K562 (cell line): ENCODE measurements around the gene THG1L. TPM values are rescaled to one million over a fixed set of nuclear protein-coding genes. Genes with fewer than 3 reads are reported as not detected.

Experiments
- ATAC-seq: fragments of 200-7000 bp; cut with Tn5 transposase; 3 replicates; pipeline ENCODE4 v1.9.1; 2020; ENCODE audit warnings: moderate library complexity
- BruUV-seq: library from RNA; stranded (reverse); fragments of 400-500 nt; replicated peaks from 2 replicates; lab custom pipeline; 2021; lab: Mats Ljungman, UMichigan
- CTCF ChIA-PET: fragments of 300-600 bp; formaldehyde crosslinking; extraction: SDS; loops from one replicate; lab custom pipeline; 2021; ENCODE audit warnings: low intra/inter-chr PET ratio; lab: Yijun Ruan, JAX
- POLR2A ChIA-PET: fragments of 300-600, 350-650 bp; sonication (Branson Sonifier 250); formaldehyde crosslinking; extraction: SDS; loops from one replicate; lab custom pipeline; 2021; ENCODE audit warnings: antibody characterized with exemption, inconsistent platforms; lab: Yijun Ruan, JAX
- DNase-seq, 4 experiments: peaks; one replicate each; pipeline versions ENCODE4 v3.0.0 to v3.0.0-alpha.2; 2011 to 2018; ENCODE audit warnings: low spot score in 3 of 4, mixed read lengths in 3 of 4; ENCODE audit errors: extremely low read depth in 1 of 4
- FAIRE-seq: peaks from 2 replicates; lab custom pipeline; 2011; peaks lifted over from hg19 to GRCh38; lab: Jason Lieb, UNC
- H2AFZ ChIP-seq: 2 replicates; pipeline ENCODE4 v1.6.0; 2011; ENCODE audit warnings: low read depth, low read length, control low read depth, inconsistent platforms
- H3K27ac ChIP-seq: fragments of 200-600 bp; 3 replicates; pipeline ENCODE4 v1.8.0; 2011; ENCODE audit warnings: low read depth, mild to moderate bottlenecking, control low read depth, inconsistent platforms, low read length, moderate library complexity, mixed read lengths; ENCODE audit errors: extremely low read depth
- H3K27me3 ChIP-seq, 2 experiments: fragments of 300-600 bp in 1 of 2; 2 replicates in 1 of 2; 3 replicates in 1 of 2; pipeline versions ENCODE4 v1.6.0 to v1.8.0; 2011; ENCODE audit warnings: inconsistent platforms in 2 of 2, low read length in 2 of 2, mild to moderate bottlenecking in 1 of 2, mixed read lengths in 1 of 2, moderate library complexity in 1 of 2; ENCODE audit not compliant: control insufficient read depth in 2 of 2, insufficient read depth in 2 of 2
- H3K36me3 ChIP-seq: fragments of 300-600 bp; 3 replicates; pipeline ENCODE4 v1.8.0; 2011; ENCODE audit warnings: mild to moderate bottlenecking, low read length, inconsistent platforms; ENCODE audit not compliant: control insufficient read depth, insufficient read depth
- H3K4me1 ChIP-seq, 2 experiments: fragments of 200-600 bp in 1 of 2; replicated peaks in 1 of 2; 2 replicates in 1 of 2; 3 replicates in 1 of 2; pipeline versions ENCODE4 v1.5.1 to v1.8.0; 2011; ENCODE audit warnings: inconsistent platforms in 2 of 2, low read length in 2 of 2, mild to moderate bottlenecking in 1 of 2, mixed read lengths in 1 of 2, moderate library complexity in 1 of 2; ENCODE audit not compliant: control insufficient read depth in 2 of 2, insufficient read depth in 2 of 2
- H3K4me2 ChIP-seq: 2 replicates; pipeline ENCODE4 v1.6.1; 2011; ENCODE audit warnings: low read length, control low read depth, inconsistent platforms, mixed read lengths; ENCODE audit not compliant: insufficient read depth
- H3K4me3 ChIP-seq: fragments of 200-600 bp; sonication (generic), shearing (Covaris generic); 2 replicates; pipeline ENCODE4 v1.5.1; 2016; ENCODE audit warnings: control low read depth, inconsistent platforms
- H3K79me2 ChIP-seq: fragments of 200-600 bp; 3 replicates; pipeline ENCODE4 v1.8.0; 2011; ENCODE audit warnings: low read length, inconsistent platforms; ENCODE audit not compliant: control insufficient read depth, insufficient read depth
- H3K9ac ChIP-seq, 2 experiments: 2 replicates each; pipeline versions ENCODE4 v1.6.0 to v1.6.1; 2011; ENCODE audit warnings: low read depth in 2 of 2, low read length in 2 of 2, control low read depth in 1 of 2, inconsistent platforms in 1 of 2, mild to moderate bottlenecking in 1 of 2, mixed read lengths in 1 of 2; ENCODE audit not compliant: insufficient read depth in 1 of 2
- H3K9me1 ChIP-seq: one replicate; pipeline ENCODE4 v1.6.0; 2011; ENCODE audit warnings: inconsistent platforms, mild to moderate bottlenecking, low read length, moderate library complexity; ENCODE audit not compliant: control insufficient read depth, insufficient read depth
- H3K9me3 ChIP-seq: replicated peaks from 2 replicates; pipeline ENCODE4 v1.5.1; 2011; ENCODE audit warnings: low read depth, low read length, inconsistent platforms; ENCODE audit not compliant: control insufficient read depth, insufficient read depth
- H4K20me1 ChIP-seq: replicated peaks from 2 replicates; pipeline ENCODE4 v1.6.1; 2011; ENCODE audit warnings: low read length, inconsistent platforms, mixed read lengths; ENCODE audit not compliant: control insufficient read depth, insufficient read depth
- BHLHE40 ChIP-seq: IDR thresholded peaks from 2 replicates; pipeline ENCODE4 v1.6.1; 2011; ENCODE audit warnings: low read length, improper control_type of control experiment
- CBX1 ChIP-seq: sonication (generic); IDR thresholded peaks from 2 replicates; pipeline ENCODE4 v1.6.1; 2016; ENCODE audit warnings: antibody characterized with exemption, low read depth, mild to moderate bottlenecking
- HMG20A ChIP-seq: fragments of 450-650 bp; formaldehyde crosslinking; conservative IDR thresholded peaks from 2 replicates; pipeline ENCODE4 v1.4.0; 2020; ENCODE audit warnings: mild to moderate bottlenecking, mixed read lengths
- HNRNPK ChIP-seq: fragments of 200-400 bp; formaldehyde crosslinking; IDR thresholded peaks from one replicate; pipeline ENCODE4 v1.6.1; 2018; ENCODE audit warnings: mild to moderate bottlenecking, low read depth, low read length; ENCODE audit not compliant: poor library complexity, severe bottlenecking
- KDM4B ChIP-seq, 2 experiments: fragments of 450-650 bp in 1 of 2; sonication (generic) in 1 of 2; IDR thresholded peaks; 2 replicates each; pipeline ENCODE4 v1.6.1; 2016 to 2017; ENCODE audit warnings: borderline replicate concordance in 2 of 2, antibody characterized with exemption in 1 of 2, low read depth in 1 of 2, mild to moderate bottlenecking in 1 of 2
- NR1H2 ChIP-seq: sonication (generic); formaldehyde crosslinking; IDR thresholded peaks from 2 replicates; pipeline ENCODE4 v1.4.0; 2020; ENCODE audit warnings: mild to moderate bottlenecking, missing genetic modification reagents
- ZBTB8A ChIP-seq: fragments of 450-650 bp; IDR thresholded peaks from 2 replicates; pipeline ENCODE4 v1.6.1; 2018; ENCODE audit warnings: mild to moderate bottlenecking, moderate library complexity; ENCODE audit not compliant: partially characterized antibody
- ZNF121 ChIP-seq: sonication (generic); formaldehyde crosslinking; conservative IDR thresholded peaks from 2 replicates; pipeline ENCODE4 v1.8.0; 2022; ENCODE audit warnings: missing genetic modification reagents
- WGBS: fragments of 100-300 bp; shearing (Covaris generic); methylation state at CpG from one replicate; pipeline ENCODE4 v1.1.6; 2016; ENCODE audit warnings: low coverage, mixed read lengths; ENCODE audit not compliant: insufficient coverage; ENCODE audit errors: missing lambda C conversion rate; 5-methylcytosine and 5-hydroxymethylcytosine counted together
- in situ Hi-C: fragments of 300-500 bp; cut with MboI; formaldehyde crosslinking; loops from 4 replicates; pipeline ENCODE4 v1.15.0; 2018; ENCODE audit warnings: inconsistent platforms, mixed read lengths
- intact Hi-C: fragments of 100-400 bp; cut with micrococcal nuclease; formaldehyde crosslinking; loops from 2 replicates; pipeline ENCODE4 v1.14.2; 2022
- polyA plus RNA-seq, 8 experiments: library from polyadenylated mRNA; depleted of rRNA in 4 of 8; stranded (reverse) in 5 of 8; unstranded in 3 of 8; fragments of >200 nt; fragmentation: Nextera tagmentation in 2 of 8; fragmentation: Illumina TruSeq in 1 of 8; extraction: Ambion mirVana in 2 of 8; extraction: Trizol in 1 of 8; gene quantifications; 2 replicates each; pipeline versions ENCODE4 v1.2.1 to v1.2.3, GENCODE V29; 2011 to 2014; ENCODE audit warnings: inconsistent platforms in 1 of 8, missing spikeins in 1 of 8
- total RNA-seq, 7 experiments: library from RNA; depleted of rRNA in 6 of 7; stranded (reverse); fragments of >200 nt in 6 of 7; fragmentation: Illumina TruSeq in 2 of 7; extraction: Trizol in 2 of 7; gene quantifications; 2 replicates each; pipeline versions ENCODE4 v1.2.1 to v1.2.3, GENCODE V29; 2011 to 2021; ENCODE audit warnings: low replicate concordance in 1 of 7
- TF ChIP-seq, protein P1 (sequence below): fragments of 250-450 bp; sonication (Bioruptor Pico); IDR thresholded peaks from 2 replicates; pipeline ENCODE4 v1.9.0; 2021; ENCODE audit warnings: mild to moderate bottlenecking, inconsistent platforms
- TF ChIP-seq, protein P2 (sequence below), 2 experiments: fragments of 450-650 bp; formaldehyde crosslinking in 1 of 2; IDR thresholded peaks; 2 replicates each; pipeline versions ENCODE4 v1.4.0 to v1.6.1; 2014 to 2020; ENCODE audit warnings: mild to moderate bottlenecking in 2 of 2, borderline replicate concordance in 1 of 2, low read depth in 1 of 2

Gene THG1L
- total and polyA plus RNA-seq, 9 of the 15 experiments (the other 6 are each of a cell fraction or from before 2014, with no cell fraction given) = 21.8 to 40.7 (median 28.0) TPM

DNA sequence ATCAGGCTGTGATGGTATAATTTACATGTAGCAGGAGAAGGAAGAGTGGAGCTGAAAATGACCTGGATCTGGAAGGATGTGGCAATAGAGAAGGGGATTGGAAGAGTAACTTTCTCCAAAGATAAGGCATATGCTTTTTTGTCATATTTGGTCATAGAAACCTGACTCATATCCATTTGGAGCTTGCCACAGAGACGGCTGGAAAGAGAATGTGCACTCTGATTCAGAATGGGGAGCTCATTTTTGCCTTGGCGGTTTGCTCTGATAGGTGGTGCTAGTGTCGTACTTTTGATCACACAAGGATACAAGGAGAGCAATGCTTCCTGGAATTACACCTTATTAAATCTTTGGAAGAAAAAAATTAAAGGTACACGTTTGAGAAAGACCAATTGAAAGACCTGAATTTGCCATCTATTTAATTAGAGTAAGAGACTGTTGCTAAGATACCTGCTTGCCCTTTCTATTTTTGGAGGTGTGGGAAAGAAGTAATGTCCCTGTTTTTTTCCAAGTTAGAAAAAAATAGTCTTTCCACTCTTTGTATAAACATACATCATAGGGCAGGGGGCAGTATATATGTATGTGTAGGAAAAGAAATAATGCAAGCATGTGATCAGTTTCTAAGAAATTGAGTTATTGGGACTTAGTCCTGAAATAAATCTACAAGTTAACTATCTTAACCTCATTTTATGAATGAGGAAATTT is 17.7 kb downstream of the THG1L start (continued):
- TF ChIP-seq, protein P1, sequence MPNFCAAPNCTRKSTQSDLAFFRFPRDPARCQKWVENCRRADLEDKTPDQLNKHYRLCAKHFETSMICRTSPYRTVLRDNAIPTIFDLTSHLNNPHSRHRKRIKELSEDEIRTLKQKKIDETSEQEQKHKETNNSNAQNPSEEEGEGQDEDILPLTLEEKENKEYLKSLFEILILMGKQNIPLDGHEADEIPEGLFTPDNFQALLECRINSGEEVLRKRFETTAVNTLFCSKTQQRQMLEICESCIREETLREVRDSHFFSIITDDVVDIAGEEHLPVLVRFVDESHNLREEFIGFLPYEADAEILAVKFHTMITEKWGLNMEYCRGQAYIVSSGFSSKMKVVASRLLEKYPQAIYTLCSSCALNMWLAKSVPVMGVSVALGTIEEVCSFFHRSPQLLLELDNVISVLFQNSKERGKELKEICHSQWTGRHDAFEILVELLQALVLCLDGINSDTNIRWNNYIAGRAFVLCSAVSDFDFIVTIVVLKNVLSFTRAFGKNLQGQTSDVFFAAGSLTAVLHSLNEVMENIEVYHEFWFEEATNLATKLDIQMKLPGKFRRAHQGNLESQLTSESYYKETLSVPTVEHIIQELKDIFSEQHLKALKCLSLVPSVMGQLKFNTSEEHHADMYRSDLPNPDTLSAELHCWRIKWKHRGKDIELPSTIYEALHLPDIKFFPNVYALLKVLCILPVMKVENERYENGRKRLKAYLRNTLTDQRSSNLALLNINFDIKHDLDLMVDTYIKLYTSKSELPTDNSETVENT = no peak
- no peak for TF ChIP-seq ZNF121 (CRISPR knock-in tag)
- no peak for TF ChIP-seq BHLHE40
- TF ChIP-seq ZBTB8A = no peak

DNA sequence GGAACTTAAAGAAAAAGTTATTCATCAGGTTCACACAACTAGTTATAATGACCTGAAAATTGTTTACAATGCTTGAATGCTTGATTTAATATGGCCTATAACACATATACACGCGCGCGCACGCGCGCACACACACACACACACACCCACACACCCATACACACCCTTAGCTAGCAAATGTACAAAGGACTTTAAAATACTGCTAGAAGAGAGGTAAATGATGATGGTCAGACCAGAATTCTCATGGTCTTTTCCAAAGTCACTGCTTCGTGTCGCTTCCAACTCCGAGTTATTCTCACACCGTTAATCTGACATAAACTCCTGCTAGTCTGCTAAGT is 18.2 kb downstream of the THG1L start:
- POLR2A ChIA-PET = no interaction called here
- TF ChIP-seq HMG20A (CRISPR knock-in tag) (no peak), CBX1 (no peak), KDM4B (IDR thresholded peaks at IDR 0.05; ENCODE audit: borderline replicate concordance in 2 of 2, low read depth in 1 of 2) (no peak), HNRNPK (no peak), NR1H2 (CRISPR knock-in tag) (no peak)
- TF ChIP-seq, protein P2, sequence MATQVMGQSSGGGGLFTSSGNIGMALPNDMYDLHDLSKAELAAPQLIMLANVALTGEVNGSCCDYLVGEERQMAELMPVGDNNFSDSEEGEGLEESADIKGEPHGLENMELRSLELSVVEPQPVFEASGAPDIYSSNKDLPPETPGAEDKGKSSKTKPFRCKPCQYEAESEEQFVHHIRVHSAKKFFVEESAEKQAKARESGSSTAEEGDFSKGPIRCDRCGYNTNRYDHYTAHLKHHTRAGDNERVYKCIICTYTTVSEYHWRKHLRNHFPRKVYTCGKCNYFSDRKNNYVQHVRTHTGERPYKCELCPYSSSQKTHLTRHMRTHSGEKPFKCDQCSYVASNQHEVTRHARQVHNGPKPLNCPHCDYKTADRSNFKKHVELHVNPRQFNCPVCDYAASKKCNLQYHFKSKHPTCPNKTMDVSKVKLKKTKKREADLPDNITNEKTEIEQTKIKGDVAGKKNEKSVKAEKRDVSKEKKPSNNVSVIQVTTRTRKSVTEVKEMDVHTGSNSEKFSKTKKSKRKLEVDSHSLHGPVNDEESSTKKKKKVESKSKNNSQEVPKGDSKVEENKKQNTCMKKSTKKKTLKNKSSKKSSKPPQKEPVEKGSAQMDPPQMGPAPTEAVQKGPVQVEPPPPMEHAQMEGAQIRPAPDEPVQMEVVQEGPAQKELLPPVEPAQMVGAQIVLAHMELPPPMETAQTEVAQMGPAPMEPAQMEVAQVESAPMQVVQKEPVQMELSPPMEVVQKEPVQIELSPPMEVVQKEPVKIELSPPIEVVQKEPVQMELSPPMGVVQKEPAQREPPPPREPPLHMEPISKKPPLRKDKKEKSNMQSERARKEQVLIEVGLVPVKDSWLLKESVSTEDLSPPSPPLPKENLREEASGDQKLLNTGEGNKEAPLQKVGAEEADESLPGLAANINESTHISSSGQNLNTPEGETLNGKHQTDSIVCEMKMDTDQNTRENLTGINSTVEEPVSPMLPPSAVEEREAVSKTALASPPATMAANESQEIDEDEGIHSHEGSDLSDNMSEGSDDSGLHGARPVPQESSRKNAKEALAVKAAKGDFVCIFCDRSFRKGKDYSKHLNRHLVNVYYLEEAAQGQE (IDR thresholded peaks at IDR 0.05; ENCODE audit: borderline replicate concordance) = no peak
- TF ChIP-seq, protein P2 (CRISPR knock-in tag; IDR thresholded peaks at IDR 0.05; ENCODE audit: low read depth) = no peak

More for the DNA sequence above, 18.2 kb downstream of the THG1L start:
- FAIRE-seq = no peak
- H3K9me1 ChIP-seq = no peaks in the 10 kb centered on the region
- no TSS peak for BruUV-seq
- intact Hi-C loops = loop anchor here (10.0 kb wide), 2 partner anchors 605 to 1355 kb away; partner anchors contain the start of gene MED7
- peaks cover 11% of the 10 kb centered on the region; the same call in 1 of the 3 replicates for H3K36me3 ChIP-seq
- H3K4me1 ChIP-seq = peaks cover 13 to 17% of the 10 kb centered on the region in 2 experiments; a peak in 4 of 5 replicates
- H3K9ac ChIP-seq = no peak overlapping the region
- H4K20me1 ChIP-seq = no peaks in the 10 kb centered on the region
- no peak for DNase-seq
- no peak overlapping the region for H3K4me2 ChIP-seq
- in situ Hi-C loops = no loop called here
- H3K9me3 ChIP-seq = no peaks in the 10 kb centered on the region
- H3K79me2 ChIP-seq = peaks cover 11% of the 10 kb centered on the region; the same call in 1 of the 3 replicates
- 90% methylated on average over 11 of the region's 11 CpGs for WGBS
- no peak overlapping the region for H3K27ac ChIP-seq
- CTCF ChIA-PET = no interaction called here
- no peak overlapping the region for H3K4me3 ChIP-seq
- H3K27me3 ChIP-seq = no peaks in the 10 kb centered on the region
- H2AFZ ChIP-seq = no peak overlapping the region
- no peak for ATAC-seq
